Thoracic aorta (tissue), 2 donors: ENCODE results near the gene GFM1. TPM values are rescaled to one million over a fixed set of nuclear protein-coding genes. Genes with fewer than 3 reads are reported as not detected.

Experiments used
- ATAC-seq: fragments of 150-250 bp; one replicate; pipeline ENCODE4 v1.8.0; 2017; ENCODE audit warnings: low read depth; ENCODE audit not compliant: insufficient number of reproducible peaks, low FRiP score
- DNase-seq: peaks from one replicate; pipeline ENCODE4 v3.0.0-alpha.2; 2020; ENCODE audit warnings: low spot score
- H3K27ac ChIP-seq, 2 donors: fragments of 200-600 bp; sonication (generic); 1 replicate in 1 of 2; 2 replicates in 1 of 2; pipeline ENCODE4 v1.5.1; 2016; ENCODE audit warnings: mild to moderate bottlenecking in 2 of 2, moderate library complexity in 2 of 2
- H3K27me3 ChIP-seq: fragments of 200-600 bp; sonication (generic); replicated peaks from 2 replicates; pipeline ENCODE4 v1.6.0; 2016; ENCODE audit warnings: mild to moderate bottlenecking; ENCODE audit not compliant: insufficient read depth
- H3K36me3 ChIP-seq: fragments of 200-600 bp; sonication (generic); one replicate; pipeline ENCODE4 v1.5.1; 2016
- H3K4me1 ChIP-seq, 2 donors: fragments of 200-600 bp; sonication (generic); 1 replicate in 1 of 2; 2 replicates in 1 of 2; pipeline versions ENCODE4 v1.5.1 to v1.6.0; 2016; ENCODE audit warnings: low read depth in 2 of 2, mild to moderate bottlenecking in 1 of 2; ENCODE audit not compliant: control insufficient read depth in 1 of 2
- H3K4me3 ChIP-seq: fragments of 200-600 bp; sonication (generic); 2 replicates; pipeline ENCODE4 v1.5.1; 2016; ENCODE audit warnings: mild to moderate bottlenecking
- H3K9me3 ChIP-seq: fragments of 200-600 bp; sonication (generic); 2 replicates; pipeline ENCODE4 v1.5.1; 2016
- CTCF ChIP-seq: fragments of 200-600 bp; sonication (generic); IDR thresholded peaks from one replicate; pipeline ENCODE4 v1.5.1; 2019; ENCODE audit warnings: antibody characterized with exemption
- total RNA-seq, 2 donors: library from RNA; depleted of rRNA; stranded (reverse); fragments of >200 nt; gene quantifications; one replicate each; pipeline versions ENCODE4 v1.1.0 to v1.2.3, GENCODE V29; 2016

Gene GFM1
- total RNA-seq, 2 donors from 2014 or later: 20.0 to 87.1 TPM

- H3K9me3 ChIP-seq: no peaks in the 10 kb centered on the region
- ATAC-seq (no peak), DNase-seq (no peak)
- H3K4me1 ChIP-seq: peaks cover 13 to 32% of the 10 kb centered on the region in 2 donors
- H3K36me3 ChIP-seq: no peaks in the 10 kb centered on the region
- peak overlapping the region; percentile 16 to 26 for H3K27ac ChIP-seq
- H3K4me3 ChIP-seq: no peak overlapping the region
- no peaks in the 10 kb centered on the region for H3K27me3 ChIP-seq
- no peak for TF ChIP-seq CTCF
Measured at GRCh38 chr3:158701420-158702065, 57.2 kb downstream of the GFM1 start.

- no peak for ATAC-seq
Measured at GRCh38 chr3:158702815-158703481, 58.6 kb downstream of the GFM1 start.

GRCh38 chr3:158703566-158703965 lies 59.2 kb downstream of the GFM1 start:
- ATAC-seq (no peak), DNase-seq (no peak)
- H3K36me3 ChIP-seq: no peaks in the 10 kb centered on the region
- H3K9me3 ChIP-seq: no peaks in the 10 kb centered on the region
- TF ChIP-seq CTCF: no peak
- H3K27ac ChIP-seq: peak overlapping the region in 1 of 2 donors; percentile 36
- no peaks in the 10 kb centered on the region for H3K27me3 ChIP-seq
- H3K4me1 ChIP-seq: peaks cover 13 to 32% of the 10 kb centered on the region in 2 donors
- H3K4me3 ChIP-seq: no peak overlapping the region

More at GRCh38 chr3:158702815-158703481, 58.6 kb downstream of the GFM1 start:
- no peaks in the 10 kb centered on the region for H3K27me3 ChIP-seq
- peak overlapping the region in 1 of 2 donors; percentile 36 for H3K27ac ChIP-seq
- no peak overlapping the region for H3K4me3 ChIP-seq
- DNase-seq: no peak
- H3K36me3 ChIP-seq: no peaks in the 10 kb centered on the region
- TF ChIP-seq CTCF: no peak
- H3K4me1 ChIP-seq: peaks cover 13 to 32% of the 10 kb centered on the region in 2 donors
- H3K9me3 ChIP-seq: no peaks in the 10 kb centered on the region

DNA sequence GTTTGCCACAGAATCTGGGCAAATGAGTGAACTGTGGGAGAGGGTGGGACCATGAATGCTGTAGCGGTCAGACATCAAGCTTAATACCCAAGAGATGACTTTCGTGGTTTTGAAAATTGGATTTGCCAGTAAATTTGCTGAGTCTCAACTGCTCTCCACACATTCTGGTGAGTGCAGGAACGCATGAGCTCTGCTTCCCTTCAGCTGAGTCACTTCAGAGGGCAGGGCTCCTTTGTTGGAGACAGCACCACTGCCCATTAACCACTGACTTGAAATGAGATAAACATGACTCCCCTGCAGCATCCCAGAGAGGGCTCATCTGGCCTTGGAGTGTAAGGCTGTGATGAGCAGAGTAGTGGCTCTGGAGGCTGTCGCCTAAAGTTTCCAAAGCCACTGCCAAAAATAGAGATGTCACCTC lies 65.3 kb downstream of the GFM1 start:
- ATAC-seq: no peak
- Histone ChIP-seq H3K4me3 (no peak overlapping the region), H3K27ac (no peak overlapping the region), H3K36me3 (no peaks in the 10 kb centered on the region), H3K27me3 (no peaks in the 10 kb centered on the region), H3K9me3 (no peaks in the 10 kb centered on the region), H3K4me1 (peaks cover 20 to 33% of the 10 kb centered on the region in 2 donors)
- no peak for TF ChIP-seq CTCF
- DNase-seq: no peak

DNA sequence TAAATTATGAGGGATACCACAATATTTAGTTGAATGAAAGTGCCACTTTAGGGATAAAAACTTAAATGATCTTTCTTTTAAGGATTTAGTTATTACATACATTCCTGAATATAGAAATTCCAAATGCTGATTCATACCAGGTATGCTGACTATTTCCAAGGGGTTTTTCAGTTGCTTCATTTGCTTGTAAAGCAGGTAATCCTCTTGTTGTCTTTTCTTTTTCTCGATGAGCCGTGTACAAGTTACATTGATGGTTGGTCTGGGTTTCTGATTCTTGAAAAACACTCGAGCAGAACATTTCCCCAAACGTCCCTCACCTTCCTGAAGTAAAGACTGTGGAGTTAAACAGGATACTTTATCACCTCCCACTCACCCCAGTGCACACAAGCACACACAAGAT lies 66.3 kb downstream of the GFM1 start:
- TF ChIP-seq CTCF: no peak
- Histone ChIP-seq H3K27me3 (no peaks in the 10 kb centered on the region), H3K36me3 (no peaks in the 10 kb centered on the region), H3K4me3 (no peak overlapping the region), H3K27ac (no peak overlapping the region), H3K4me1 (peaks cover 20 to 33% of the 10 kb centered on the region in 2 donors), H3K9me3 (no peaks in the 10 kb centered on the region)
- ATAC-seq: no peak
- no peak for DNase-seq
